ENCODE measurements around the gene KSR2.

The KSR2 gene

GRCh38 chr12:117847371-117847770 lies 121.4 kb downstream of the KSR2 start (continued):
- TF ChIP-seq ZNF645 (tag by site-specific recombination; IDR thresholded peaks at IDR 0.05), result no peak
- TF ChIP-seq ZNF266 (tag by site-specific recombination; IDR thresholded peaks at IDR 0.05; ENCODE audit: low read depth), result no peak
- no peak for TF ChIP-seq ZNF510 (tag by site-specific recombination; IDR thresholded peaks at IDR 0.05; ENCODE audit: insufficient replicate concordance)
- TF ChIP-seq ZNF585B (tag by site-specific recombination; IDR thresholded peaks at IDR 0.05), result no peak
- no peak for TF ChIP-seq SALL2 (tag by site-specific recombination; IDR thresholded peaks at IDR 0.05; ENCODE audit: borderline replicate concordance)
- no peak for TF ChIP-seq SCRT2 (tag by site-specific recombination; IDR thresholded peaks at IDR 0.05)
- TF ChIP-seq RBAK (tag by site-specific recombination; IDR thresholded peaks at IDR 0.05), result no peak
- TF ChIP-seq ZNF341 (tag by site-specific recombination; IDR thresholded peaks at IDR 0.05; ENCODE audit: low read depth), result no peak

- Histone ChIP-seq H3K4me1 (ENCODE audit: control insufficient read depth, insufficient read depth, low read length) (no peaks in the 10 kb centered on the region), H3K4me3 (ENCODE audit: low read depth, low read length) (no peak overlapping the region), H3K27ac (ENCODE audit: extremely low read depth, low read depth, low read length) (no peak overlapping the region), H3K9me3 (ENCODE audit: control insufficient read depth, insufficient read depth, low read depth, low read length) (no peaks in the 10 kb centered on the region), H3K36me3 (ENCODE audit: control insufficient read depth in 2 of 2, insufficient read depth in 1 of 2, low read length in 2 of 2) (no peaks in the 10 kb centered on the region)
- ChIA-PET CTCF (interaction anchor here (0.6 to 1.4 kb wide), 6 partner anchors 9 to 479 kb away, joined by 3 to 6 read pairs (median 4); no protein-coding TSS in a partner anchor), POLR2A (no interaction called here)
- TF ChIP-seq HOXC10 (CRISPR knock-in tag; IDR thresholded peaks at IDR 0.05) (no peak), ZNF701 (tag by site-specific recombination; IDR thresholded peaks at IDR 0.05) (no peak), MEIS1 (CRISPR knock-in tag; IDR thresholded peaks at IDR 0.05; ENCODE audit: borderline replicate concordance) (no peak), ZNF423 (tag by site-specific recombination; IDR thresholded peaks at IDR 0.05) (no peak), YY1 (tag by site-specific recombination; IDR thresholded peaks at IDR 0.05) (no peak), BCL11B (tag by site-specific recombination; IDR thresholded peaks at IDR 0.05; ENCODE audit: low read depth) (no peak), ZNF311 (tag by site-specific recombination; IDR thresholded peaks at IDR 0.05; ENCODE audit: borderline replicate concordance) (no peak), ZNF112 (tag by site-specific recombination; IDR thresholded peaks at IDR 0.05) (no peak), ZNF292 (tag by site-specific recombination; IDR thresholded peaks at IDR 0.05; ENCODE audit: borderline replicate concordance, low read depth) (no peak), ZNF146 (tag by site-specific recombination; IDR thresholded peaks at IDR 0.05) (no peak), PRDM6 (tag by site-specific recombination; IDR thresholded peaks at IDR 0.05) (no peak), GLI4 (tag by site-specific recombination; IDR thresholded peaks at IDR 0.05) (no peak), SETDB1 (IDR thresholded peaks at IDR 0.05; ENCODE audit: insufficient read length, low read length) (no peak), INSM2 (tag by site-specific recombination; IDR thresholded peaks at IDR 0.05) (no peak), SP3 (tag by site-specific recombination; IDR thresholded peaks at IDR 0.05) (no peak), ZBTB49 (tag by site-specific recombination; IDR thresholded peaks at IDR 0.05; ENCODE audit: low read depth) (no peak), ZNF26 (tag by site-specific recombination; IDR thresholded peaks at IDR 0.05) (no peak)
These were observed 123.4 kb downstream of the KSR2 start for GRCh38 chr12:117845271-117845904.

Measured in HEK293 (cell line).